Measurements from ENCODE around the gene IKZF2. TPM values are rescaled to one million over a fixed set of nuclear protein-coding genes. Genes with fewer than 3 reads are reported as not detected.

Gene IKZF2
- total RNA-seq, 1 experiment from 2014 or later, result 1.6 TPM

- Histone ChIP-seq H2AFZ (ENCODE audit: low read depth, low read length, poor library complexity, severe bottlenecking) (no peak overlapping the region), H3K27me3 (ENCODE audit: insufficient read depth, low read length) (no peaks in the 10 kb centered on the region), H3K36me3 (ENCODE audit: control insufficient read depth in 1 of 2, insufficient read depth in 2 of 2, low read length in 2 of 2) (no peaks in the 10 kb centered on the region), H3K4me3 (replicated peaks in 1 of 2; ENCODE audit: low read depth in 1 of 2, low read length in 2 of 2) (no peak overlapping the region), H4K20me1 (ENCODE audit: insufficient read depth) (no peaks in the 10 kb centered on the region), H3K9ac (ENCODE audit: low read length) (no peak overlapping the region), H3K9me2 (ENCODE audit: insufficient read depth) (no peaks in the 10 kb centered on the region), H3K27ac (ENCODE audit: low read depth, low read length) (no peak overlapping the region), H3K4me2 (ENCODE audit: low read length) (no peak overlapping the region), H3K4me1 (ENCODE audit: control insufficient read depth in 1 of 2, insufficient read depth in 2 of 2, low read length in 2 of 2) (no peaks in the 10 kb centered on the region), H3K79me2 (ENCODE audit: insufficient read depth, low read length) (no peaks in the 10 kb centered on the region), H3K9me3 (ENCODE audit: control insufficient read depth in 1 of 2, insufficient read depth in 1 of 2, low read depth in 1 of 2, low read length in 2 of 2) (no peaks in the 10 kb centered on the region)
- no peak for ATAC-seq
- TF ChIP-seq POLR2A (IDR thresholded peaks at IDR 0.05; ENCODE audit: borderline replicate concordance, extremely low read depth, insufficient read depth, insufficient read length) (no peak), CEBPB (IDR thresholded peaks at IDR 0.05; ENCODE audit: low read depth) (no peak), EGR1 (IDR thresholded peaks at IDR 0.05; ENCODE audit: low read depth) (no peak), YY1 (IDR thresholded peaks at IDR 0.05; ENCODE audit: extremely low read depth, insufficient replicate concordance, low read depth, low read length) (no peak)
- ChIA-PET CTCF (no interaction called here), POLR2A (no interaction called here), RAD21 (ENCODE audit: low non-redundant PET in 1 of 2, low total read pairs in 2 of 2, uncharacterized antibody in 2 of 2, unreplicated experiment in 2 of 2) (no interaction called here)
- intact Hi-C loops (cut with micrococcal nuclease), result no loop called here
- no peak for DNase-seq (ENCODE audit: low read depth, low spot score)
- no TSS peak for BruUV-seq (replicated peaks)
These were observed 167.3 kb downstream of the IKZF2 start for GRCh38 chr2:212984129-212984528.

GRCh38 chr2:212979799-212980198 is 171.6 kb downstream of the IKZF2 start:
- BruUV-seq (replicated peaks), result no TSS peak
- Histone ChIP-seq H3K79me2 (ENCODE audit: insufficient read depth, low read length) (no peaks in the 10 kb centered on the region), H4K20me1 (ENCODE audit: insufficient read depth) (no peaks in the 10 kb centered on the region), H3K4me2 (ENCODE audit: low read length) (no peak overlapping the region), H2AFZ (ENCODE audit: low read depth, low read length, poor library complexity, severe bottlenecking) (no peak overlapping the region), H3K27ac (ENCODE audit: low read depth, low read length) (no peak overlapping the region), H3K4me1 (ENCODE audit: control insufficient read depth in 1 of 2, insufficient read depth in 2 of 2, low read length in 2 of 2) (no peaks in the 10 kb centered on the region), H3K9ac (ENCODE audit: low read length) (no peak overlapping the region), H3K4me3 (replicated peaks in 1 of 2; ENCODE audit: low read depth in 1 of 2, low read length in 2 of 2) (no peak overlapping the region), H3K36me3 (ENCODE audit: control insufficient read depth in 1 of 2, insufficient read depth in 2 of 2, low read length in 2 of 2) (no peaks in the 10 kb centered on the region), H3K9me2 (ENCODE audit: insufficient read depth) (no peaks in the 10 kb centered on the region), H3K27me3 (ENCODE audit: insufficient read depth, low read length) (no peaks in the 10 kb centered on the region), H3K9me3 (ENCODE audit: control insufficient read depth in 1 of 2, insufficient read depth in 1 of 2, low read depth in 1 of 2, low read length in 2 of 2) (no peaks in the 10 kb centered on the region)
- DNase-seq (ENCODE audit: low read depth, low spot score) (no peak), ATAC-seq (no peak)
- intact Hi-C loops (cut with micrococcal nuclease), result no loop called here
- RAD21 ChIA-PET (ENCODE audit: low non-redundant PET in 1 of 2, low total read pairs in 2 of 2, uncharacterized antibody in 2 of 2, unreplicated experiment in 2 of 2), result no interaction called here
- CTCF ChIA-PET, result no interaction called here
- no peak for TF ChIP-seq MAX (IDR thresholded peaks at IDR 0.05)
- no peak for TF ChIP-seq ZFX (IDR thresholded peaks at IDR 0.05)
- TF ChIP-seq EZH2 (IDR thresholded peaks at IDR 0.05), result no peak
- TF ChIP-seq EGR1 (IDR thresholded peaks at IDR 0.05; ENCODE audit: low read depth), result no peak
- POLR2A ChIA-PET, result no interaction called here
